Endothelial cell of umbilical vein (primary cell): ENCODE measurements around the gene CTBP2. TPM values are rescaled to one million over a fixed set of nuclear protein-coding genes. Genes with fewer than 3 reads are reported as not detected.

ENCODE experiments used
- BruUV-seq: library from RNA; stranded (reverse); fragments of 400-500 nt; replicated peaks from 2 replicates; lab custom pipeline; 2021; lab: Mats Ljungman, UMichigan
- CTCF ChIA-PET: fragments of 300-600, 350-600 bp; sonication (Branson Sonifier 250); formaldehyde crosslinking; loops from one replicate; lab custom pipeline; 2021; ENCODE audit warnings: antibody characterized with exemption, inconsistent platforms; lab: Charles Lee
- POLR2A ChIA-PET: fragments of 300-600, 350-600 bp; sonication (Branson Sonifier 250); formaldehyde crosslinking; loops from one replicate; lab custom pipeline; 2021; ENCODE audit warnings: antibody characterized with exemption, inconsistent platforms; lab: Charles Lee
- DNase-seq: peaks from one replicate; pipeline ENCODE4 v3.0.0-alpha.2; 2011; ENCODE audit warnings: low read depth, low spot score
- FAIRE-seq: peaks from 2 replicates; lab custom pipeline; 2011; peaks lifted over from hg19 to GRCh38; lab: Jason Lieb, UNC
- H2AFZ ChIP-seq: 2 replicates; pipeline ENCODE4 v1.6.0; 2012; ENCODE audit warnings: low read depth, low read length, control low read depth, inconsistent platforms
- H3K27ac ChIP-seq: 2 replicates; pipeline ENCODE4 v1.5.1; 2011; ENCODE audit warnings: low read depth, mild to moderate bottlenecking, control low read depth, low read length, moderate library complexity; ENCODE audit not compliant: insufficient read depth
- H3K27me3 ChIP-seq, 2 experiments: 2 replicates each; pipeline versions ENCODE4 v1.6.0 to v1.6.1; 2011; ENCODE audit warnings: low read length in 2 of 2, mixed read lengths in 1 of 2; ENCODE audit not compliant: control insufficient read depth in 2 of 2, insufficient read depth in 2 of 2
- H3K36me3 ChIP-seq, 2 experiments: 2 replicates in 1 of 2; 3 replicates in 1 of 2; pipeline ENCODE4 v1.5.1; 2011; ENCODE audit warnings: low read length in 2 of 2, mild to moderate bottlenecking in 1 of 2, moderate library complexity in 1 of 2; ENCODE audit not compliant: control insufficient read depth in 2 of 2, insufficient read depth in 2 of 2; ENCODE audit errors: extremely low read depth in 1 of 2
- H3K4me1 ChIP-seq: 3 replicates; pipeline ENCODE4 v1.5.1; 2011; ENCODE audit warnings: mild to moderate bottlenecking, low read length; ENCODE audit not compliant: control insufficient read depth, insufficient read depth; ENCODE audit errors: extremely low read depth
- H3K4me2 ChIP-seq: 2 replicates; pipeline ENCODE4 v1.6.1; 2011; ENCODE audit warnings: low read length, control low read depth, mixed read lengths; ENCODE audit not compliant: insufficient read depth
- H3K4me3 ChIP-seq, 3 experiments: fragments of 200-600 bp in 1 of 3; sonication (generic), shearing (Covaris generic) in 1 of 3; replicated peaks in 1 of 3; 2 replicates each; pipeline ENCODE4 v1.5.1; 2011 to 2016; ENCODE audit warnings: control low read depth in 3 of 3, low read length in 3 of 3, mild to moderate bottlenecking in 2 of 3, inconsistent platforms in 1 of 3, low read depth in 1 of 3, moderate library complexity in 1 of 3; ENCODE audit not compliant: insufficient read depth in 1 of 3
- H3K79me2 ChIP-seq: 2 replicates; pipeline ENCODE4 v1.6.0; 2012; ENCODE audit warnings: low read length, inconsistent platforms; ENCODE audit not compliant: control insufficient read depth, insufficient read depth
- H3K9ac ChIP-seq: replicated peaks from 2 replicates; pipeline ENCODE3; 2011; ENCODE audit warnings: low read length, control low read depth; ENCODE audit not compliant: insufficient read depth; ENCODE audit errors: extremely low read depth
- H3K9me1 ChIP-seq: replicated peaks from 3 replicates; pipeline ENCODE4 v1.6.0; 2011; ENCODE audit warnings: mild to moderate bottlenecking, low read length; ENCODE audit not compliant: control insufficient read depth, insufficient read depth; ENCODE audit errors: extremely low read depth
- H3K9me3 ChIP-seq: replicated peaks from 2 replicates; pipeline ENCODE4 v1.5.1; 2012; ENCODE audit warnings: low read length, inconsistent platforms; ENCODE audit not compliant: control insufficient read depth, insufficient read depth
- H4K20me1 ChIP-seq: replicated peaks from 2 replicates; pipeline ENCODE3; 2011; ENCODE audit warnings: mild to moderate bottlenecking, low read length; ENCODE audit not compliant: control insufficient read depth, insufficient read depth; ENCODE audit errors: extremely low read depth
- EZH2 ChIP-seq: IDR thresholded peaks from 2 replicates; pipeline ENCODE4 v1.6.1; 2012; ENCODE audit warnings: borderline replicate concordance, low read depth, mild to moderate bottlenecking, moderate library complexity, low read length, inconsistent platforms; ENCODE audit not compliant: severe bottlenecking
- FOS ChIP-seq: IDR thresholded peaks from 2 replicates; pipeline ENCODE4 v1.6.1; 2011; ENCODE audit warnings: mild to moderate bottlenecking, low read length, moderate library complexity, borderline replicate concordance; ENCODE audit not compliant: insufficient read depth
- GATA2 ChIP-seq: IDR thresholded peaks from 2 replicates; pipeline ENCODE4 v1.7.0; 2011; ENCODE audit warnings: low read depth, mild to moderate bottlenecking, moderate library complexity, mixed read lengths, low read length; ENCODE audit not compliant: insufficient read length, insufficient read depth
- JUN ChIP-seq: IDR thresholded peaks from 2 replicates; pipeline ENCODE4 v1.6.1; 2011; ENCODE audit warnings: borderline replicate concordance, low read depth; ENCODE audit not compliant: insufficient read length, insufficient read depth
- MYC ChIP-seq: IDR thresholded peaks from one replicate; pipeline ENCODE4 v1.6.1; 2011; ENCODE audit warnings: mild to moderate bottlenecking, low read depth, low read length
- POLR2A ChIP-seq: IDR thresholded peaks from 2 replicates; pipeline ENCODE4 v1.6.1; 2012; ENCODE audit warnings: low read depth, mild to moderate bottlenecking, control low read depth, low read length
- POLR2AphosphoS5 ChIP-seq: IDR thresholded peaks from 2 replicates; pipeline ENCODE4 v1.6.1; 2012; ENCODE audit warnings: low read depth, mild to moderate bottlenecking, control low read depth, low read length, moderate library complexity; ENCODE audit not compliant: insufficient read depth
- dilution Hi-C: fragments of 300-500 bp; cut with MboI; formaldehyde crosslinking; loops from one replicate; pipeline ENCODE4 v1.15.0; 2019; ENCODE audit warnings: low sequenced_read_pairs; ENCODE audit not compliant: extremely low pct_ligation_motif_present
- intact Hi-C: fragments of 100-400 bp; cut with micrococcal nuclease; formaldehyde crosslinking; loops from one replicate; pipeline ENCODE4 v1.10.0; 2022
- polyA plus RNA-seq, 4 experiments: library from polyadenylated mRNA; depleted of rRNA in 3 of 4; stranded (reverse) in 3 of 4; unstranded in 1 of 4; fragments of >200 nt; gene quantifications; 2 replicates each; pipeline versions ENCODE4 v1.2.1 to v1.2.3, GENCODE V29; 2011 to 2012; ENCODE audit warnings: missing spikeins in 1 of 4
- total RNA-seq: library from RNA; stranded (reverse); gene quantifications from 2 replicates; pipeline ENCODE4 v1.2.3, GENCODE V29; 2021
- TF ChIP-seq, protein P1 (sequence below): IDR thresholded peaks from 2 replicates; pipeline ENCODE4 v1.6.1; 2011; ENCODE audit not compliant: insufficient read depth, insufficient read length
- TF ChIP-seq, protein P2 (sequence below), 2 donors: IDR thresholded peaks; 1 replicate in 1 of 2; 2 replicates in 1 of 2; pipeline ENCODE4 v1.5.1; 2011; ENCODE audit warnings: low read length in 2 of 2, mild to moderate bottlenecking in 2 of 2, moderate library complexity in 2 of 2, control low read depth in 1 of 2, inconsistent platforms in 1 of 2, low read depth in 1 of 2; ENCODE audit not compliant: insufficient read depth in 1 of 2; ENCODE audit errors: extremely low read depth in 1 of 2

The CTBP2 gene
- total and polyA plus RNA-seq, 2 donors (not counting 3 experiments of a cell fraction or from before 2014, with no cell fraction given) = 118 to 128 TPM

GRCh38 chr10:125101049-125101448, 59.3 kb downstream of the CTBP2 start:
- Histone ChIP-seq H3K36me3 (peaks cover 0 to 16% of the 10 kb centered on the region in 2 experiments), H3K9me1 (no peaks in the 10 kb centered on the region), H3K27me3 (no peaks in the 10 kb centered on the region), H3K79me2 (peaks cover 96% of the 10 kb centered on the region), H3K9ac (no peak overlapping the region), H3K4me2 (no peak overlapping the region), H3K4me1 (peaks cover 8% of the 10 kb centered on the region), H4K20me1 (peaks cover 5% of the 10 kb centered on the region), H2AFZ (no peak overlapping the region), H3K4me3 (no peak overlapping the region), H3K9me3 (no peaks in the 10 kb centered on the region), H3K27ac (no peak overlapping the region)
- CTCF ChIA-PET = no interaction called here
- intact Hi-C loops (no loop called here), dilution Hi-C loops (no loop called here)
- DNase-seq = no peak
- TF ChIP-seq POLR2A (no peak), MYC (no peak), JUN (no peak), EZH2 (no peak), GATA2 (no peak), FOS (no peak), POLR2AphosphoS5 (no peak)
- TF ChIP-seq, protein P1, sequence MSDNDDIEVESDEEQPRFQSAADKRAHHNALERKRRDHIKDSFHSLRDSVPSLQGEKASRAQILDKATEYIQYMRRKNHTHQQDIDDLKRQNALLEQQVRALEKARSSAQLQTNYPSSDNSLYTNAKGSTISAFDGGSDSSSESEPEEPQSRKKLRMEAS = no peak
- TF ChIP-seq, protein P2, sequence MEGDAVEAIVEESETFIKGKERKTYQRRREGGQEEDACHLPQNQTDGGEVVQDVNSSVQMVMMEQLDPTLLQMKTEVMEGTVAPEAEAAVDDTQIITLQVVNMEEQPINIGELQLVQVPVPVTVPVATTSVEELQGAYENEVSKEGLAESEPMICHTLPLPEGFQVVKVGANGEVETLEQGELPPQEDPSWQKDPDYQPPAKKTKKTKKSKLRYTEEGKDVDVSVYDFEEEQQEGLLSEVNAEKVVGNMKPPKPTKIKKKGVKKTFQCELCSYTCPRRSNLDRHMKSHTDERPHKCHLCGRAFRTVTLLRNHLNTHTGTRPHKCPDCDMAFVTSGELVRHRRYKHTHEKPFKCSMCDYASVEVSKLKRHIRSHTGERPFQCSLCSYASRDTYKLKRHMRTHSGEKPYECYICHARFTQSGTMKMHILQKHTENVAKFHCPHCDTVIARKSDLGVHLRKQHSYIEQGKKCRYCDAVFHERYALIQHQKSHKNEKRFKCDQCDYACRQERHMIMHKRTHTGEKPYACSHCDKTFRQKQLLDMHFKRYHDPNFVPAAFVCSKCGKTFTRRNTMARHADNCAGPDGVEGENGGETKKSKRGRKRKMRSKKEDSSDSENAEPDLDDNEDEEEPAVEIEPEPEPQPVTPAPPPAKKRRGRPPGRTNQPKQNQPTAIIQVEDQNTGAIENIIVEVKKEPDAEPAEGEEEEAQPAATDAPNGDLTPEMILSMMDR (IDR thresholded peaks at IDR 0.05; ENCODE audit: extremely low read depth in 1 of 2, insufficient read depth in 1 of 2, low read depth in 1 of 2, low read length in 2 of 2) = no peak
- FAIRE-seq = no peak
- BruUV-seq = no TSS peak
- POLR2A ChIA-PET = no interaction called here
